ENCODE results near the gene RFTN1.

The RFTN1 gene

DNA sequence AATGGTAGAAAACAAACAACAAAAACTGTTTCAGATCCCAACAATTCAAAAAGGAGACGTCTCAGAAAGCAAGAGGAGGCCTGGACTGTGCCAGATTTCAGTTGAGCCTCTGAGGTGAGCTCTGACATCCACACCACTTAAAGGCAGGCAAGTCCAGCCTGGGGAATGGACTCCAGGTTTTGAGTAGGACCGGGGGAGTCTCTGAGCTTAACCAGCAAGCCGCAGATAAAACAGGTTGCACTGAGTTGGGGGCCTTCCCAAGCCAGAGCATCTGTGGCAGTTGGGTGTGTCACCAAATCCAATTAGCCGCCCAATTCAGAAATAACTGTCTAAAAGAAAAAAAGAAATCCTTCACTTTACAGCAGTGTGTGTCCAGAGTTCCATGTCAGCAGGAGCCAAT lies 193.8 kb downstream of the RFTN1 start:
- ATAC-seq = no peak
- TF ChIP-seq, protein P1, sequence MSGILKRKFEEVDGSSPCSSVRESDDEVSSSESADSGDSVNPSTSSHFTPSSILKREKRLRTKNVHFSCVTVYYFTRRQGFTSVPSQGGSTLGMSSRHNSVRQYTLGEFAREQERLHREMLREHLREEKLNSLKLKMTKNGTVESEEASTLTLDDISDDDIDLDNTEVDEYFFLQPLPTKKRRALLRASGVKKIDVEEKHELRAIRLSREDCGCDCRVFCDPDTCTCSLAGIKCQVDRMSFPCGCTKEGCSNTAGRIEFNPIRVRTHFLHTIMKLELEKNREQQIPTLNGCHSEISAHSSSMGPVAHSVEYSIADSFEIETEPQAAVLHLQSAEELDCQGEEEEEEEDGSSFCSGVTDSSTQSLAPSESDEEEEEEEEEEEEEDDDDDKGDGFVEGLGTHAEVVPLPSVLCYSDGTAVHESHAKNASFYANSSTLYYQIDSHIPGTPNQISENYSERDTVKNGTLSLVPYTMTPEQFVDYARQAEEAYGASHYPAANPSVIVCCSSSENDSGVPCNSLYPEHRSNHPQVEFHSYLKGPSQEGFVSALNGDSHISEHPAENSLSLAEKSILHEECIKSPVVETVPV (CRISPR knock-in tag; IDR thresholded peaks at IDR 0.05) = no peak
- TF ChIP-seq ESRRG (CRISPR knock-in tag; IDR thresholded peaks at IDR 0.05) (no peak), OSR1 (CRISPR knock-in tag; IDR thresholded peaks at IDR 0.05) (no peak), GLIS3 (CRISPR knock-in tag; IDR thresholded peaks at IDR 0.05) (no peak), ZFP3 (CRISPR knock-in tag; IDR thresholded peaks at IDR 0.05) (no peak), ZC3H10 (CRISPR knock-in tag; IDR thresholded peaks at IDR 0.05) (no peak), RARB (CRISPR knock-in tag; IDR thresholded peaks at IDR 0.05) (no peak), BACH2 (CRISPR knock-in tag; IDR thresholded peaks at IDR 0.05; ENCODE audit: borderline replicate concordance) (no peak), ZNF565 (CRISPR knock-in tag; conservative IDR thresholded peaks at IDR 0.05; ENCODE audit: low read depth) (no peak), ZFP30 (CRISPR knock-in tag; IDR thresholded peaks at IDR 0.05) (no peak), ZNF8 (CRISPR knock-in tag; IDR thresholded peaks at IDR 0.05) (no peak), TCF4 (CRISPR knock-in tag; IDR thresholded peaks at IDR 0.05; ENCODE audit: borderline replicate concordance) (no peak), TOX (CRISPR knock-in tag; IDR thresholded peaks at IDR 0.05; ENCODE audit: borderline replicate concordance) (no peak), TSHZ2 (CRISPR knock-in tag; IDR thresholded peaks at IDR 0.05) (no peak)
- TF ChIP-seq, protein P2, sequence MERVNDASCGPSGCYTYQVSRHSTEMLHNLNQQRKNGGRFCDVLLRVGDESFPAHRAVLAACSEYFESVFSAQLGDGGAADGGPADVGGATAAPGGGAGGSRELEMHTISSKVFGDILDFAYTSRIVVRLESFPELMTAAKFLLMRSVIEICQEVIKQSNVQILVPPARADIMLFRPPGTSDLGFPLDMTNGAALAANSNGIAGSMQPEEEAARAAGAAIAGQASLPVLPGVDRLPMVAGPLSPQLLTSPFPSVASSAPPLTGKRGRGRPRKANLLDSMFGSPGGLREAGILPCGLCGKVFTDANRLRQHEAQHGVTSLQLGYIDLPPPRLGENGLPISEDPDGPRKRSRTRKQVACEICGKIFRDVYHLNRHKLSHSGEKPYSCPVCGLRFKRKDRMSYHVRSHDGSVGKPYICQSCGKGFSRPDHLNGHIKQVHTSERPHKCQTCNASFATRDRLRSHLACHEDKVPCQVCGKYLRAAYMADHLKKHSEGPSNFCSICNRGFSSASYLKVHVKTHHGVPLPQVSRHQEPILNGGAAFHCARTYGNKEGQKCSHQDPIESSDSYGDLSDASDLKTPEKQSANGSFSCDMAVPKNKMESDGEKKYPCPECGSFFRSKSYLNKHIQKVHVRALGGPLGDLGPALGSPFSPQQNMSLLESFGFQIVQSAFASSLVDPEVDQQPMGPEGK (CRISPR knock-in tag; IDR thresholded peaks at IDR 0.05; ENCODE audit: borderline replicate concordance) = no peak
- TF ChIP-seq, protein P3, sequence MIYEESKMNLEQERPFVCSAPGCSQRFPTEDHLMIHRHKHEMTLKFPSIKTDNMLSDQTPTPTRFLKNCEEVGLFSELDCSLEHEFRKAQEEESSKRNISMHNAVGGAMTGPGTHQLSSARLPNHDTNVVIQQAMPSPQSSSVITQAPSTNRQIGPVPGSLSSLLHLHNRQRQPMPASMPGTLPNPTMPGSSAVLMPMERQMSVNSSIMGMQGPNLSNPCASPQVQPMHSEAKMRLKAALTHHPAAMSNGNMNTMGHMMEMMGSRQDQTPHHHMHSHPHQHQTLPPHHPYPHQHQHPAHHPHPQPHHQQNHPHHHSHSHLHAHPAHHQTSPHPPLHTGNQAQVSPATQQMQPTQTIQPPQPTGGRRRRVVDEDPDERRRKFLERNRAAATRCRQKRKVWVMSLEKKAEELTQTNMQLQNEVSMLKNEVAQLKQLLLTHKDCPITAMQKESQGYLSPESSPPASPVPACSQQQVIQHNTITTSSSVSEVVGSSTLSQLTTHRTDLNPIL (CRISPR knock-in tag; IDR thresholded peaks at IDR 0.05; ENCODE audit: low read depth) = no peak

DNA sequence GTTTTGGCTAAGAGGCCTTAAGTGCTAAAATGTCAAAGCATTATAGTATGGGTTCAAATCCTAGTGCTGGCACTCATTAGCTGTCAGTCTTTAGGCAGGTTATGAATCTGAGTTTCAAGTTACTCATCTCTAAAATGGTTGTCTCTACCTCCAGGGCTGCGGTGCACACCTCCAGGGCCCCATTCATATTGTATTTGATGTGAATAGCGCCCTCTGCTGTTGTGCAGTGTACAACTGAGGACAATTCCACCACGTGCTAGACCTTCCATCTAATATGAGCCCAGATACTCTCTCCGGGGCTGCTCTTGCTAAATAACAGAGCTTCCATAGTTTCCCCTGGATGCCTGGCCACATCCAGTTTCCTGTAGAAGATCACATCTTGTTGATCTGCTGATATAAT lies 194.2 kb downstream of the RFTN1 start:
- TF ChIP-seq GLIS3 (CRISPR knock-in tag; IDR thresholded peaks at IDR 0.05) = no peak
- no peak for TF ChIP-seq CSDC2 (CRISPR knock-in tag; IDR thresholded peaks at IDR 0.05)
- no peak for TF ChIP-seq ZC3H10 (CRISPR knock-in tag; IDR thresholded peaks at IDR 0.05)
- TF ChIP-seq OSR1 (CRISPR knock-in tag; IDR thresholded peaks at IDR 0.05) = no peak
- TF ChIP-seq ZNF70 (CRISPR knock-in tag; IDR thresholded peaks at IDR 0.05) = no peak
- no peak for TF ChIP-seq POU6F1 (CRISPR knock-in tag; IDR thresholded peaks at IDR 0.05; ENCODE audit: borderline replicate concordance, low read depth)
- no peak for TF ChIP-seq ZNF8 (CRISPR knock-in tag; IDR thresholded peaks at IDR 0.05)
- no peak for TF ChIP-seq BACH2 (CRISPR knock-in tag; IDR thresholded peaks at IDR 0.05; ENCODE audit: borderline replicate concordance)
- TF ChIP-seq, protein P2 (CRISPR knock-in tag; IDR thresholded peaks at IDR 0.05; ENCODE audit: borderline replicate concordance) = no peak
- no peak for TF ChIP-seq ESRRG (CRISPR knock-in tag; IDR thresholded peaks at IDR 0.05)
- TF ChIP-seq, protein P1 (CRISPR knock-in tag; IDR thresholded peaks at IDR 0.05) = no peak
- no peak for TF ChIP-seq SNAI2 (CRISPR knock-in tag; IDR thresholded peaks at IDR 0.05)
- TF ChIP-seq ARNTL (CRISPR knock-in tag; IDR thresholded peaks at IDR 0.05; ENCODE audit: borderline replicate concordance, low read depth) = no peak
- no peak for TF ChIP-seq ZFP30 (CRISPR knock-in tag; IDR thresholded peaks at IDR 0.05)
- TF ChIP-seq ZNF565 (CRISPR knock-in tag; conservative IDR thresholded peaks at IDR 0.05; ENCODE audit: low read depth) = no peak
- TF ChIP-seq PPARA (CRISPR knock-in tag; IDR thresholded peaks at IDR 0.05; ENCODE audit: borderline replicate concordance) = no peak
- no peak for TF ChIP-seq TOX (CRISPR knock-in tag; IDR thresholded peaks at IDR 0.05; ENCODE audit: borderline replicate concordance)
- peak; percentile 46; the same call in 1 of the 3 replicates for ATAC-seq
